ENCODE results near the gene KIAA2012.

KIAA2012 gene

DNA sequence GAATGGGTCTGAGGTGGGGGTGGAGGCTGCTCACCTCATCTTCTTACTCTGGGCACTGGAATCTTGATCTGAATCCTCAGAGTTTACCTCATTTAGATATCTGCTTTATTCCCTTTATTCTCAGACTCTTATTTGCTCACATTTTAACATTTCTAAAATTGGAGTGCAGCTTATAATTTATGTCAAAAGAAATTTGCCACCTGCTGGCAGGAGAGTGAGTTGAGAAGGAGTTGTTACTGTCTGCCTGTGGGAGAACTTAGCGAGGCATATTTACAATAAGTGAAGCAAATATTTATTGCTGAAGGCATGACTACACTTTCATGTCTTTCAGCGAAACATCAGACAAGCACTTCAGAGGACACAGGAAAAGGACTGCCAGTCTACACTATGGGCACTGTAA, 16.4 kb upstream of the KIAA2012 start:
- Histone ChIP-seq H3K4me1 (ENCODE audit: control insufficient read depth, insufficient read depth, low read length, poor library complexity, severe bottlenecking) (no peaks in the 10 kb centered on the region), H3K36me3 (ENCODE audit: control insufficient read depth, insufficient read depth, low read length) (no peaks in the 10 kb centered on the region)
- no peak for DNase-seq

DNA sequence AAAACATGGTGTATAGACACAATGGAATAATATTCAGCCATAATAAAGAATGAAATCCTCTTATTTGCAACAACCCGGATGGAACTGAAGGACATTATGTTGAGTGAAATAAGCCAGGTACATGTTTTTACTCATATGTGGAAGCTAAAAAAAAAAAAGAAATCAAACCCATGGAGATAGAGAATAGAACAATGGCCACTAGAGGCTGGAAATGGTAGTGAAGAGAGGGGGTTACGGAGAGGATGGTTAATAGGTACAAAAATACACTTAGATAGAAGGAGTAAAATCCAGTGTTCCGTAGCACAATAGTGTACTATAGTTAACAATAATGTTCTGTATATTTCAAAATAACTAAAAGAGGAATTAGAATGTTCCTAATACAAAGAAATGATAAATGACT, 12.8 kb upstream of the KIAA2012 start:
- H3K27ac ChIP-seq (ENCODE audit: insufficient read depth, low read length, poor library complexity, severe bottlenecking), result no peak overlapping the region
- H3K4me1 ChIP-seq (ENCODE audit: control insufficient read depth, insufficient read depth, low read length, poor library complexity, severe bottlenecking), result no peaks in the 10 kb centered on the region
- no peaks in the 10 kb centered on the region for H3K27me3 ChIP-seq (replicated peaks; ENCODE audit: control insufficient read depth, insufficient read depth, low read length, poor library complexity, severe bottlenecking)
- no peak overlapping the region for H3K4me3 ChIP-seq (ENCODE audit: insufficient read depth, low read depth, low read length, poor library complexity, severe bottlenecking)
- H3K9me3 ChIP-seq (ENCODE audit: control insufficient read depth, low read length), result no peaks in the 10 kb centered on the region
- no peak for DNase-seq
- no peaks in the 10 kb centered on the region for H3K36me3 ChIP-seq (ENCODE audit: control insufficient read depth, insufficient read depth, low read length)

More for the DNA sequence above, 16.4 kb upstream of the KIAA2012 start:
- H3K27ac ChIP-seq (ENCODE audit: insufficient read depth, low read length, poor library complexity, severe bottlenecking), result no peak overlapping the region
- H3K27me3 ChIP-seq (replicated peaks; ENCODE audit: control insufficient read depth, insufficient read depth, low read length, poor library complexity, severe bottlenecking), result peaks cover 2% of the 10 kb centered on the region
- no peak overlapping the region for H3K4me3 ChIP-seq (ENCODE audit: insufficient read depth, low read depth, low read length, poor library complexity, severe bottlenecking)
- H3K9me3 ChIP-seq (ENCODE audit: control insufficient read depth, low read length), result no peaks in the 10 kb centered on the region

DNA sequence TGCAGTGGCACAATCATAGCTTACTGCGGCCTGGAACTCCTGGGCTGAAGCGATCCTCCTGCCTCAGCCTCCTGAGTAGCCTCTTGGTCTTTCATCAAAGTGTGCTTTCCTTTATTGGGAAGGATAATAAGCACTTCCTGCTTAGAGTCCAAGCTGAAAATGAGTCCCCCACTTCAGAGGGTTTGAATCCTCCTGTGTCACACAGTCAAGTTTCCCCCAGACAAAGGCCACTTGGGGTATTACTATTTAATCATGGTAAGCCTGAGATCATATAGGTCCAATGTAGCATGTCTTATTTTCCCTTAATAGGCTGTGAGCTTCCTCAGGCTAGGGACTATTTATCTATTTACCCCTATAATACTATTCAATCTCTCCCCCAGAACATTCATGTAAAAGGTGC, 11.4 kb upstream of the KIAA2012 start:
- no peaks in the 10 kb centered on the region for H3K27me3 ChIP-seq (replicated peaks; ENCODE audit: control insufficient read depth, insufficient read depth, low read length, poor library complexity, severe bottlenecking)
- H3K9me3 ChIP-seq (ENCODE audit: control insufficient read depth, low read length), result no peaks in the 10 kb centered on the region
- no peaks in the 10 kb centered on the region for H3K4me1 ChIP-seq (ENCODE audit: control insufficient read depth, insufficient read depth, low read length, poor library complexity, severe bottlenecking)
- H3K4me3 ChIP-seq (ENCODE audit: insufficient read depth, low read depth, low read length, poor library complexity, severe bottlenecking), result no peak overlapping the region
- H3K36me3 ChIP-seq (ENCODE audit: control insufficient read depth, insufficient read depth, low read length), result no peaks in the 10 kb centered on the region
- H3K27ac ChIP-seq (ENCODE audit: insufficient read depth, low read length, poor library complexity, severe bottlenecking), result no peak overlapping the region
- no peak for DNase-seq

DNA sequence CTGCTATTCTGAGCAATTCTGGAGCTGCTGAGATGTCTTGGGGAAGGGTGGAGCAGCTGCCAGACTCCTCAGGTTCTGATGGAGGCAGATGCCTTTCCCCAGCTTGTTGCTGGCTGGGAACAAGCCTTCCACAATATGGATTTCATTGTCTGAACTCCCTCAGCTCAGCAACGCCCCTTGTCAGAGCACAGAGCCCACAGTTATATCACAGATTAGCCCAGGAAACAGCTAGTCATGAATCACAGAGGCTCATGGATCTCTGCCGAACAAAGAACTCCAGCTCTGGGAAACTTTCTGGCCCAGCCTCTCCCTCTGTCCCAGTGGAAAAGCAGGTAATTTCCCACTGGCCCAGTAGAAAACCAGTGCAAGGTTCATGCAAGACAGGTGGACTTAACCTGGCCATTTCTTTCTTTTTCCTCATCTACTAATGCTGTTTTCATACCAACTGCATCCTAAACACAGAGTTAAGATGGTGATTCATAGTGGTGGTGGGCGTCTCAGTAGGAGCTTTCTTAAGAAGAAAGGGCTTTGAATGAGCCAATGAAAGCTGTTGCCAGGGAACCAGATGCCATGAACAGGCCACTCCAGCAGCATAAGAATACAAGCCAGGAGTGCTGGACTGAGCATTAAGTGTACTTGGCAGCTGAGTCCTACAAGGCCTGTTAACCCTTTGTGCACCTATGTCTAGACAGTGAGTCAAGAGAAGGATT, 8.7 kb upstream of the KIAA2012 start:
- H3K4me1 ChIP-seq (ENCODE audit: control insufficient read depth, insufficient read depth, low read length, poor library complexity, severe bottlenecking), result no peaks in the 10 kb centered on the region
- H3K9me3 ChIP-seq (ENCODE audit: control insufficient read depth, low read length), result no peaks in the 10 kb centered on the region
- H3K27me3 ChIP-seq (replicated peaks; ENCODE audit: control insufficient read depth, insufficient read depth, low read length, poor library complexity, severe bottlenecking), result no peaks in the 10 kb centered on the region
- no peak overlapping the region for H3K4me3 ChIP-seq (ENCODE audit: insufficient read depth, low read depth, low read length, poor library complexity, severe bottlenecking)
- no peak overlapping the region for H3K27ac ChIP-seq (ENCODE audit: insufficient read depth, low read length, poor library complexity, severe bottlenecking)
- no peaks in the 10 kb centered on the region for H3K36me3 ChIP-seq (ENCODE audit: control insufficient read depth, insufficient read depth, low read length)
- DNase-seq, result no peak

DNA sequence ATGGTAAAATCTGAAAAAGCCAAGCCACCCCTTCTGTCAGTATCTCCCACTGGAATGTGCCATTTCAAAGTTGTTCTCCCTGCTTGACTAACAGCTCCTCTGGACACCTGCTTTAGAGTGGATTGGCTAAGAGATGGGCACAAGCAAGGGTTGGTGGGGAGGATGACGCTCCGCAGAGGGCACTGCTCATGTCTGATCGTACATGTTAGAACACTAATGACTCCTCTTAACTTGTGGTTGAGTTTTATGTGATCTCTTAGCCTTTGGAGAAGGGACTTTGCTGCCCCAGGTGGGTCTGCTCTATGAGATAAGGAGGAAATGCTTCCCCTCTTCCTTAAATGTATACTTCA, 8.2 kb upstream of the KIAA2012 start:
- no peaks in the 10 kb centered on the region for H3K4me1 ChIP-seq (ENCODE audit: control insufficient read depth, insufficient read depth, low read length, poor library complexity, severe bottlenecking)
- no peaks in the 10 kb centered on the region for H3K9me3 ChIP-seq (ENCODE audit: control insufficient read depth, low read length)
- no peaks in the 10 kb centered on the region for H3K27me3 ChIP-seq (replicated peaks; ENCODE audit: control insufficient read depth, insufficient read depth, low read length, poor library complexity, severe bottlenecking)
- H3K27ac ChIP-seq (ENCODE audit: insufficient read depth, low read length, poor library complexity, severe bottlenecking), result no peak overlapping the region
- no peak overlapping the region for H3K4me3 ChIP-seq (ENCODE audit: insufficient read depth, low read depth, low read length, poor library complexity, severe bottlenecking)
- DNase-seq, result no peak
- no peaks in the 10 kb centered on the region for H3K36me3 ChIP-seq (ENCODE audit: control insufficient read depth, insufficient read depth, low read length)

DNA sequence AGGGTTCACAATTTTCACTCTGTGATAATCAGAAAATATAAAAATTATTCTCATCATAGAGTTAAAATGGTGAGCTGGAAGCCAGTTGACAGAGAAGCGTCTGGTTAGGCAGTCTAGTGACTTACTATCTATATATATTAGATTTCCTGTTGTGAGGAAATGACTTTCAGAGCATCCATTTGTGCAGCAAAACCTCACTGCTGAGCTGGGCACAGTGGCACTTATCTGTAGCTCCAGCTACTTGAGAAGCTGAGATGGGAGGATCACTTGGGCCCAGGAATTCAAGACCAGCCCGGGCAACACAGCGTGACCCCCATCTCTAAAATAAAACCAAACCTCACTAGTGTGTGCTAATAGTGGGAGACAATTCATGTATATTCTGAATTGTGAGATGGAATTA, 7.2 kb upstream of the KIAA2012 start:
- Histone ChIP-seq H3K4me1 (ENCODE audit: control insufficient read depth, insufficient read depth, low read length, poor library complexity, severe bottlenecking) (no peaks in the 10 kb centered on the region), H3K27me3 (replicated peaks; ENCODE audit: control insufficient read depth, insufficient read depth, low read length, poor library complexity, severe bottlenecking) (no peaks in the 10 kb centered on the region), H3K27ac (ENCODE audit: insufficient read depth, low read length, poor library complexity, severe bottlenecking) (no peak overlapping the region), H3K36me3 (ENCODE audit: control insufficient read depth, insufficient read depth, low read length) (no peaks in the 10 kb centered on the region), H3K4me3 (ENCODE audit: insufficient read depth, low read depth, low read length, poor library complexity, severe bottlenecking) (no peak overlapping the region), H3K9me3 (ENCODE audit: control insufficient read depth, low read length) (no peaks in the 10 kb centered on the region)
- DNase-seq, result no peak

DNA sequence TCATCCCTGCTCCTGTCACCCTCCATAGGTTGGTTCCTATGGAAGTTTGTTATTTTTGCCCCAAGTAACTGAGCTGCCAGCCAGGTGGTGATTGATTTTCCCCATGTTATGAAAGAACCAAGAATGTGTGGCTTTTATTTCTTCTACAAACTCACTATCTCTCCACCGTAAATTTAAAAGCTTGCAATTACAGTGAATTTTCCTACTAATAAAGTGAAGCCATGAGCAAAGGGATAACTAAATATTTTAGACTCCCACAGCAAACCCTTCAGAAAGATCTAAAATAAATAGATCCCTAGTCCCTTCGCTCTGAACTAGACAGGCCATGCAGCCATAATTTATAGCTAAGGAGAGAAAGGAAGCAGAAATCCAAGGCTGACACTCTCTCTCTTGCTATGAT, 6.2 kb upstream of the KIAA2012 start:
- H3K27me3 ChIP-seq (replicated peaks; ENCODE audit: control insufficient read depth, insufficient read depth, low read length, poor library complexity, severe bottlenecking), result no peaks in the 10 kb centered on the region
- H3K9me3 ChIP-seq (ENCODE audit: control insufficient read depth, low read length), result no peaks in the 10 kb centered on the region
- no peak overlapping the region for H3K27ac ChIP-seq (ENCODE audit: insufficient read depth, low read length, poor library complexity, severe bottlenecking)
- H3K36me3 ChIP-seq (ENCODE audit: control insufficient read depth, insufficient read depth, low read length), result no peaks in the 10 kb centered on the region
- DNase-seq, result no peak
- H3K4me3 ChIP-seq (ENCODE audit: insufficient read depth, low read depth, low read length, poor library complexity, severe bottlenecking), result no peak overlapping the region
- H3K4me1 ChIP-seq (ENCODE audit: control insufficient read depth, insufficient read depth, low read length, poor library complexity, severe bottlenecking), result no peaks in the 10 kb centered on the region

DNA sequence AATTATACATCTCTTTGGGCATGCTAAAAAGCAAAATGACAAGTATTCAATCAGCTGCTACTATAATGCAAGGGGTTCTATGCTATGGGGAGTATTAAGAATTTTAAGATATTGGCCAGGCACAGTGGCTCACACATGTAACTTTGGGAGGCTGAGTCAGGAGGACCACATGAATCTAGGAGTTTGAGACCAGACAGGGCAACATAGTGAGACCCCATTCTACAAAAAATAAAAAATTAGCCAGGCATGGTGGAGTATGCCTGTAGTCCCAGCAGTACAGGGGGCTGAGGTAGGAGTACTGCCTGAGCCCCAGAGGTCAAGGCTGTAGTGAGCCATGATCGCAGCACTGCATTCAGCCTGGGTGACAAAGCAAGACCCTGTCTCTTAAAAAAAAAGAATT, 5.5 kb upstream of the KIAA2012 start:
- Histone ChIP-seq H3K36me3 (ENCODE audit: control insufficient read depth, insufficient read depth, low read length) (no peaks in the 10 kb centered on the region), H3K4me3 (ENCODE audit: insufficient read depth, low read depth, low read length, poor library complexity, severe bottlenecking) (no peak overlapping the region), H3K9me3 (ENCODE audit: control insufficient read depth, low read length) (no peaks in the 10 kb centered on the region), H3K27ac (ENCODE audit: insufficient read depth, low read length, poor library complexity, severe bottlenecking) (no peak overlapping the region), H3K4me1 (ENCODE audit: control insufficient read depth, insufficient read depth, low read length, poor library complexity, severe bottlenecking) (no peaks in the 10 kb centered on the region), H3K27me3 (replicated peaks; ENCODE audit: control insufficient read depth, insufficient read depth, low read length, poor library complexity, severe bottlenecking) (no peaks in the 10 kb centered on the region)
- DNase-seq, result no peak

DNA sequence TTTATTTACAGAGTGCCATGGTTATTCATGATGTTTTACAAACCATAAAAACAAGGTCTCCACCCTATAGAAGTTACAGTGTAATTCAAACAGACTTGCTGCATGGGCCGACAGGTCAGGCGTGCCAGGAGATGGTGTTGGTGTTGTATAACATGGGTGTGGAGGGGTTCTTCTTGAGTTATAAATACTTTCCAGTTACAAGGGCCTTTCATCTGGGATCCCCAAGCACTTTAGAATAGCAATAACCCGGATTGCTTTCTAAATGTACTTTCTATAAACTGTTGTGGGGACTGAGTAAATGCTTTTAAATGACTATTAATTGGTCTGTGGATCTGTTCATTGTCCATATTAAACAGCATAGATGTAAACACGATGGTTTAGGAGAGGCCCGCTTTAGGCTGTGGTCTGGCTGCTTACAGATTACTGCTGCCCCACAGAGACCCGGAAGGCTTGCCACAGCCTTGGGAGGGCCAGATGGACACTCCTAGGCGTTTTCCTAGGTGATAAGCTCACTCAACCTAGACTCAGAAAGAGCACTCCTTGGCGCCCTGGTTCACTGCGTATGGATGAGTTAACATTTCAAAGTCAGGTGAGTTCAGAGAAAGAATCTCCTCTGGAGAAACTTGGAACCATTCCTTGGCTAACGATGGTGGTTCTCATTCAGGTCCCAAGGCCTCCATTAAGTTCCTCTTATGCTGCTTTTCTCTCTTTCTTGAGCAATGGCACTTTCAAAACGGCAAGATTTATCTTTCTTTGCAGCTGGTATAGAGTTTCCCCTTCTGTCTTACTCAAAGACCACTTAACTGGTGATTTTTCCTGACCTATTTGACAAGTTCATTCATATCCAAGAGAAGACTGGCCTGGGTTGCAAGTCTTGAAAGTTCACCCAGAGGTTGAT, 3.6 kb upstream of the KIAA2012 start:
- no peaks in the 10 kb centered on the region for H3K27me3 ChIP-seq (replicated peaks; ENCODE audit: control insufficient read depth, insufficient read depth, low read length, poor library complexity, severe bottlenecking)
- no peak for DNase-seq
- H3K9me3 ChIP-seq (ENCODE audit: control insufficient read depth, low read length), result no peaks in the 10 kb centered on the region
- no peaks in the 10 kb centered on the region for H3K4me1 ChIP-seq (ENCODE audit: control insufficient read depth, insufficient read depth, low read length, poor library complexity, severe bottlenecking)
- H3K27ac ChIP-seq (ENCODE audit: insufficient read depth, low read length, poor library complexity, severe bottlenecking), result no peak overlapping the region
- no peak overlapping the region for H3K4me3 ChIP-seq (ENCODE audit: insufficient read depth, low read depth, low read length, poor library complexity, severe bottlenecking)
- H3K36me3 ChIP-seq (ENCODE audit: control insufficient read depth, insufficient read depth, low read length), result no peaks in the 10 kb centered on the region

DNA sequence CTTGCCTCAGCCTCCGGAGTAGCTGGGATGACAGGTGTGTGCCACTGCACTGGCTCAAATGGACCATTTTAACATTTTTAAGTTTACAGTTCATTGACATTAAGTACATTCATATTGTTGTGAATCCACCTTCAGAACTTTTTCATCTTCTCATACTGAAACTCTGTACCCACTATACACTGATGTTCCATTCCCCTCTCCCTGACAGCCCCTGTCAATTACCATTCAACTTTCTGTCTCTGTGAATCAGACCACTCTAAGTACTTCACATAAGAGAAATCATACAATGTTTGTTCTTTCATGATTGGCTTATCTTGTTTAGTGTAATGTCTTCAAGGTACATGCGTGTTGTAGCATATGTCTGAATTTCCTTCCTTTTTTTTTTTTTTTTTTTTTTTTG, 1.9 kb upstream of the KIAA2012 start:
- H3K27ac ChIP-seq (ENCODE audit: insufficient read depth, low read length, poor library complexity, severe bottlenecking), result no peak overlapping the region
- DNase-seq, result no peak
- H3K36me3 ChIP-seq (ENCODE audit: control insufficient read depth, insufficient read depth, low read length), result no peaks in the 10 kb centered on the region
- no peaks in the 10 kb centered on the region for H3K27me3 ChIP-seq (replicated peaks; ENCODE audit: control insufficient read depth, insufficient read depth, low read length, poor library complexity, severe bottlenecking)
- H3K9me3 ChIP-seq (ENCODE audit: control insufficient read depth, low read length), result no peaks in the 10 kb centered on the region
- H3K4me1 ChIP-seq (ENCODE audit: control insufficient read depth, insufficient read depth, low read length, poor library complexity, severe bottlenecking), result no peaks in the 10 kb centered on the region
- no peak overlapping the region for H3K4me3 ChIP-seq (ENCODE audit: insufficient read depth, low read depth, low read length, poor library complexity, severe bottlenecking)

All from effector memory CD4-positive, alpha-beta T cell (primary cell).